ENCODE results near the gene EPB41L2. TPM values are rescaled to one million over a fixed set of nuclear protein-coding genes. Genes with fewer than 3 reads are reported as not detected.
A peak's percentile ranks its signal among the peaks of the same experiment; 100 is the strongest.

EPB41L2 gene
- total and polyA plus RNA-seq, 2 donors (not counting 1 experiment from before 2014, with no cell fraction given): 113 to 264 TPM

GRCh38 chr6:131065112-131065823 is 2.2 kb upstream of the EPB41L2 start:
- Histone ChIP-seq H3K36me3 (ENCODE audit: control insufficient read depth, insufficient read depth, low read length) (no peaks in the 10 kb centered on the region), H3K4me3 (replicated peaks in 1 of 4; ENCODE audit: control extremely low read depth in 1 of 4, insufficient read depth in 1 of 4, low read depth in 3 of 4, low read length in 4 of 4) (no peak overlapping the region), H2AFZ (ENCODE audit: low read length) (no peak overlapping the region), H3K27me3 (ENCODE audit: control insufficient read depth, insufficient read depth, low read length) (no peaks in the 10 kb centered on the region), H3K27ac (ENCODE audit: insufficient read depth, low read length) (no peak overlapping the region), H3K4me1 (ENCODE audit: control insufficient read depth, extremely low read depth, insufficient read depth, low read length) (peaks cover 8% of the 10 kb centered on the region), H3K79me2 (ENCODE audit: control insufficient read depth, insufficient read depth, low read length) (peaks cover 24% of the 10 kb centered on the region), H4K20me1 (ENCODE audit: control insufficient read depth, extremely low read depth, insufficient read depth, low read length) (no peaks in the 10 kb centered on the region), H3K4me2 (ENCODE audit: extremely low read depth, insufficient read depth, low read length) (no peak overlapping the region), H3K9me3 (ENCODE audit: control insufficient read depth, insufficient read depth, low read depth, low read length) (no peaks in the 10 kb centered on the region), H3K9ac (ENCODE audit: insufficient read depth, low read length) (no peak overlapping the region)
- TF ChIP-seq EZH2 (IDR thresholded peaks at IDR 0.05; ENCODE audit: low read length, missing control alignments): no peak
- DNase-seq (ENCODE audit: low read depth in 2 of 2): no peak

GRCh38 chr6:131063764-131064272 is 773 bp upstream of the EPB41L2 start:
- peaks cover 37% of the 10 kb centered on the region for H3K79me2 ChIP-seq (ENCODE audit: control insufficient read depth, insufficient read depth, low read length)
- no peak overlapping the region for H3K9ac ChIP-seq (ENCODE audit: insufficient read depth, low read length)
- no peak for TF ChIP-seq CTCF (conservative IDR thresholded peaks at IDR 0.05 in 1 of 2, IDR thresholded peaks at IDR 0.05 in 1 of 2; ENCODE audit: low read depth in 1 of 2, low read length in 2 of 2)
- no peak for TF ChIP-seq EZH2 (IDR thresholded peaks at IDR 0.05; ENCODE audit: low read length, missing control alignments)
- H3K9me3 ChIP-seq (ENCODE audit: control insufficient read depth, insufficient read depth, low read depth, low read length): no peaks in the 10 kb centered on the region
- no peak for DNase-seq (ENCODE audit: low read depth in 2 of 2)
- peaks cover 9% of the 10 kb centered on the region for H3K4me1 ChIP-seq (ENCODE audit: control insufficient read depth, extremely low read depth, insufficient read depth, low read length)
- no peaks in the 10 kb centered on the region for H3K27me3 ChIP-seq (ENCODE audit: control insufficient read depth, insufficient read depth, low read length)
- no peaks in the 10 kb centered on the region for H4K20me1 ChIP-seq (ENCODE audit: control insufficient read depth, extremely low read depth, insufficient read depth, low read length)
- H3K36me3 ChIP-seq (ENCODE audit: control insufficient read depth, insufficient read depth, low read length): no peaks in the 10 kb centered on the region
- H2AFZ ChIP-seq (ENCODE audit: low read length): peak overlapping the region; percentile 59
- H3K4me2 ChIP-seq (ENCODE audit: extremely low read depth, insufficient read depth, low read length): peak overlapping the region; percentile 38
- H3K4me3 ChIP-seq (replicated peaks in 1 of 4; ENCODE audit: control extremely low read depth in 1 of 4, insufficient read depth in 1 of 4, low read depth in 3 of 4, low read length in 4 of 4): peak overlapping the region; percentile 34 to 81 (median 58)
- H3K27ac ChIP-seq (ENCODE audit: insufficient read depth, low read length): peak overlapping the region; percentile 48

GRCh38 chr6:131062241-131063027 is 611 bp downstream of the EPB41L2 start:
- peaks cover 51% of the 10 kb centered on the region for H3K79me2 ChIP-seq (ENCODE audit: control insufficient read depth, insufficient read depth, low read length)
- peak overlapping the region; percentile 71 for H3K27ac ChIP-seq (ENCODE audit: insufficient read depth, low read length)
- peaks cover 9% of the 10 kb centered on the region for H3K4me1 ChIP-seq (ENCODE audit: control insufficient read depth, extremely low read depth, insufficient read depth, low read length)

More at GRCh38 chr6:131062241-131063027, 611 bp downstream of the EPB41L2 start:
- Histone ChIP-seq H2AFZ (ENCODE audit: low read length) (peak overlapping the region; percentile 44), H4K20me1 (ENCODE audit: control insufficient read depth, extremely low read depth, insufficient read depth, low read length) (no peaks in the 10 kb centered on the region), H3K4me3 (replicated peaks in 1 of 4; ENCODE audit: control extremely low read depth in 1 of 4, insufficient read depth in 1 of 4, low read depth in 3 of 4, low read length in 4 of 4) (peak overlapping the region; percentile 78 to 90 (median 84)), H3K36me3 (ENCODE audit: control insufficient read depth, insufficient read depth, low read length) (no peaks in the 10 kb centered on the region), H3K27me3 (ENCODE audit: control insufficient read depth, insufficient read depth, low read length) (no peaks in the 10 kb centered on the region), H3K4me2 (ENCODE audit: extremely low read depth, insufficient read depth, low read length) (peak overlapping the region; percentile 59), H3K9ac (ENCODE audit: insufficient read depth, low read length) (peak overlapping the region; percentile 77), H3K9me3 (ENCODE audit: control insufficient read depth, insufficient read depth, low read depth, low read length) (no peaks in the 10 kb centered on the region)
- DNase-seq (ENCODE audit: low read depth in 2 of 2): no peak
- TF ChIP-seq CTCF (conservative IDR thresholded peaks at IDR 0.05 in 1 of 2, IDR thresholded peaks at IDR 0.05 in 1 of 2; ENCODE audit: low read depth in 1 of 2, low read length in 2 of 2) (no peak), EZH2 (IDR thresholded peaks at IDR 0.05; ENCODE audit: low read length, missing control alignments) (no peak)
